HG02884 (cell line): ENCODE measurements around the gene PCGF2.

ENCODE experiments used
- ATAC-seq: cut with Tn5 transposase; IDR thresholded peaks from one replicate; pipeline ENCODE4 v1.9.1; 2021; ENCODE audit warnings: mild to moderate bottlenecking, moderate library complexity; ENCODE audit not compliant: unreplicated experiment

Gene PCGF2

GRCh38 chr17:38704606-38705522 is 43.3 kb downstream of the PCGF2 start, which contains the start of gene MLLT6:
Gene MLLT6, plus strand, starts transcription at chr17:38705273. Its CDS starts 360 bp downstream, at chr17:38705633.
- ATAC-seq = no peak

GRCh38 chr17:38703742-38704605 is 44.2 kb downstream of the PCGF2 start:
- ATAC-seq = no peak

GRCh38 chr17:38702916-38703741 is 45.0 kb downstream of the PCGF2 start:
- no peak for ATAC-seq

GRCh38 chr17:38702166-38702915 is 45.8 kb downstream of the PCGF2 start:
- no peak for ATAC-seq

- no peak for ATAC-seq
Observed at GRCh38 chr17:38701504-38702165, 46.5 kb downstream of the PCGF2 start.

DNA sequence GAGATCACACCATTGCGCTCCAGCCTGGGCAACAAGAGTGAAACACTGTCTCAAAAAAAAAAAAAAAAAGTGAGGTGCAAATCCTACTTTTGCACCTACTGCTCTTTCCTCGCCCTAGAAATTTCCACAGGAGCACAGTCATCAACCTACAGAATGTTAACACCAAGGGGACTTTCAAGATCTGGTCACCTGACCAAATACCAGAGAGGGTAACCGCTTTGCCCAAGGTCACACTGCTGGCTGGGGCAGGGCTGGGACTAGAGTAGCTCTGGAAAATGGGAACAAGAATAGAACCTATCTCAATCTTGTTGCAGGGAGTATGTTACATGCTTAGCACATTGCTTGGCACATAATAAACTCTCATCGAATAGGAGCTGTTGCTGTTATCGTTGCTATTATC is 49.4 kb downstream of the PCGF2 start:
- ATAC-seq = no peak

- no peak for ATAC-seq
Observed at GRCh38 chr17:38697061-38697820, 50.9 kb downstream of the PCGF2 start.

GRCh38 chr17:38693700-38694329 is 54.3 kb downstream of the PCGF2 start:
- no peak for ATAC-seq

GRCh38 chr17:38691154-38691553 is 57.0 kb downstream of the PCGF2 start:
- no peak for ATAC-seq

DNA sequence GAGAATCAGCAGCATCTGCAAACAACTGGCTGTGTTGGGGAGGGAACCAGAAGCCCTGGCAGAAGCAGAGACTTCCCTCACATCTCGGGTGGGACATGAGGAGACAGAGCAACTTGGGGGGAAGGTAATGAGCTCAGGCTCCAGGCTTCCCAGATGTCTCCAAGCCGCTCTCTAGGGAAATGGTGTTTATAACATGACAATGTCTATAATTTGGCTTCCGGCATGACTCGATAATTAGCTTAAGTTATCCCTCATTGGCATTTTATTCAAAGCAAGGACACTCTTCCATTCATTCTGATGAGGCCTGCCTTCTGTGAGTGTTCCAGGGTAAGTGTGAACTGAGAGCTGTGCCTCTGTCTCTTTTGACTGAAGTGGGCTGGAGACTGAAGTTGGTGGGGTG is 57.8 kb downstream of the PCGF2 start:
- ATAC-seq = no peak

DNA sequence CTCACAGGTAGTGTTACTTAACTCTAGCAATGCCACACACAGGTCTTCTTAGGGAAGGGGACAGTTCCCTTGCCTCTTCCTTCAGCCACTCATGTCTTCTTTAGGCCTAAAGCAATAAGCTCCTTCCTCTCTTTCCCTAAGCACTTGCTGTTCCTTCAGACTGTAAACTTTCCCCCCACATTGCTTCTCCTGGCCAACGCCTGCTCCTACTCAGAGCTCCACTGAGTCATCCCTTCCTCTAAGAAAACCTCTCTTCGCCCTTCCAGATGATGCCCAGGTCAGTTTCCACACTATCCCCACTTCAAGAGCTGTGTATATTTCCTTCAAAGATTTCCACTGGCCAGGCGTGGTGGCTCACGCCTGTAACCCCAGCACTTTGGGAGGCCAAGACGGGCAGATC is 60.9 kb downstream of the PCGF2 start:
- no peak for ATAC-seq

GRCh38 chr17:38685491-38685890 is 62.6 kb downstream of the PCGF2 start:
- ATAC-seq = no peak
